Osteoblast (primary cell): ENCODE data around the gene BORCS5. TPM values are rescaled to one million over a fixed set of nuclear protein-coding genes. Genes with fewer than 3 reads are reported as not detected.

Experiments used
- DNase-seq: peaks from one replicate; pipeline ENCODE4 v3.0.0; 2011; ENCODE audit warnings: low spot score, mixed read lengths; ENCODE audit not compliant: insufficient read length; ENCODE audit errors: missing footprints
- H2AFZ ChIP-seq: 2 replicates; pipeline ENCODE4 v1.6.0; 2011; ENCODE audit warnings: mild to moderate bottlenecking, low read length
- H3K27ac ChIP-seq: 2 replicates; pipeline ENCODE4 v1.5.1; 2011; ENCODE audit warnings: mild to moderate bottlenecking, low read depth, low read length, moderate library complexity
- H3K27me3 ChIP-seq: 2 replicates; pipeline ENCODE4 v1.6.0; 2012; ENCODE audit warnings: mild to moderate bottlenecking, control low read depth, inconsistent platforms, low read length, moderate library complexity; ENCODE audit not compliant: insufficient read depth
- H3K36me3 ChIP-seq: 2 replicates; pipeline ENCODE4 v1.5.1; 2011; ENCODE audit warnings: mild to moderate bottlenecking, low read length, control low read depth, moderate library complexity; ENCODE audit not compliant: insufficient read depth
- H3K4me1 ChIP-seq: 2 replicates; pipeline ENCODE4 v1.5.1; 2011; ENCODE audit warnings: mild to moderate bottlenecking, low read length, control low read depth, moderate library complexity; ENCODE audit not compliant: insufficient read depth
- H3K4me2 ChIP-seq: 2 replicates; pipeline ENCODE4 v1.6.0; 2011; ENCODE audit warnings: mild to moderate bottlenecking, low read length; ENCODE audit not compliant: insufficient read depth
- H3K4me3 ChIP-seq: fragments of 200-600 bp; sonication (generic); 3 replicates; pipeline ENCODE4 v1.5.1; 2012; ENCODE audit warnings: mild to moderate bottlenecking, low read length, inconsistent platforms; ENCODE audit not compliant: insufficient read depth
- H3K79me2 ChIP-seq: 2 replicates; pipeline ENCODE4 v1.6.0; 2012; ENCODE audit warnings: mild to moderate bottlenecking, low read length, control low read depth, inconsistent platforms; ENCODE audit not compliant: insufficient read depth
- H3K9me3 ChIP-seq: 2 replicates; pipeline ENCODE4 v1.5.1; 2011; ENCODE audit warnings: low read depth, low read length, control low read depth
- H4K20me1 ChIP-seq: 2 replicates; pipeline ENCODE4 v1.6.0; 2012; ENCODE audit warnings: mild to moderate bottlenecking, low read length, control low read depth; ENCODE audit not compliant: insufficient read depth
- CTCF ChIP-seq: IDR thresholded peaks from 2 replicates; pipeline ENCODE4 v1.5.1; 2011; ENCODE audit warnings: mild to moderate bottlenecking, low read depth, low read length, moderate library complexity; ENCODE audit errors: extremely low read depth
- total RNA-seq: library from RNA; depleted of rRNA; stranded (reverse); fragments of >200 nt; gene quantifications from 2 replicates; pipeline ENCODE4 v1.2.3, GENCODE V29; 2012

Gene BORCS5
- total RNA-seq, 1 donor, result 14.8 TPM

GRCh38 chr12:12460935-12461922 lies 104.4 kb downstream of the BORCS5 start:
- Histone ChIP-seq H3K27ac (no peak overlapping the region), H3K4me2 (no peak overlapping the region), H3K9me3 (no peaks in the 10 kb centered on the region), H3K79me2 (no peaks in the 10 kb centered on the region), H3K4me1 (peaks cover 7% of the 10 kb centered on the region), H3K4me3 (no peak overlapping the region), H3K27me3 (no peaks in the 10 kb centered on the region), H3K36me3 (no peaks in the 10 kb centered on the region), H2AFZ (no peak overlapping the region), H4K20me1 (no peaks in the 10 kb centered on the region)
- no peak for DNase-seq
- no peak for TF ChIP-seq CTCF

- Histone ChIP-seq H4K20me1 (no peaks in the 10 kb centered on the region), H3K27ac (no peak overlapping the region), H3K27me3 (no peaks in the 10 kb centered on the region), H3K79me2 (no peaks in the 10 kb centered on the region), H2AFZ (no peak overlapping the region), H3K9me3 (no peaks in the 10 kb centered on the region), H3K36me3 (no peaks in the 10 kb centered on the region), H3K4me1 (peaks cover 2% of the 10 kb centered on the region), H3K4me2 (no peak overlapping the region), H3K4me3 (no peak overlapping the region)
- TF ChIP-seq CTCF, result no peak
- no peak for DNase-seq
These were observed 105.0 kb downstream of the BORCS5 start for GRCh38 chr12:12461923-12462315.

GRCh38 chr12:12465522-12465921 lies 108.6 kb downstream of the BORCS5 start:
- Histone ChIP-seq H3K27ac (no peak overlapping the region), H2AFZ (no peak overlapping the region), H3K4me2 (no peak overlapping the region), H3K4me3 (no peak overlapping the region), H4K20me1 (no peaks in the 10 kb centered on the region), H3K36me3 (no peaks in the 10 kb centered on the region), H3K79me2 (no peaks in the 10 kb centered on the region), H3K27me3 (no peaks in the 10 kb centered on the region), H3K9me3 (no peaks in the 10 kb centered on the region), H3K4me1 (peaks cover 9% of the 10 kb centered on the region)
- no peak for TF ChIP-seq CTCF
- DNase-seq, result no peak

- Histone ChIP-seq H3K4me1 (peaks cover 9% of the 10 kb centered on the region), H3K79me2 (no peaks in the 10 kb centered on the region), H3K27ac (no peak overlapping the region), H3K36me3 (no peaks in the 10 kb centered on the region), H3K4me2 (no peak overlapping the region), H3K27me3 (no peaks in the 10 kb centered on the region), H3K9me3 (no peaks in the 10 kb centered on the region), H3K4me3 (no peak overlapping the region), H2AFZ (no peak overlapping the region), H4K20me1 (no peaks in the 10 kb centered on the region)
- no peak for DNase-seq
- TF ChIP-seq CTCF, result no peak
These were observed 109.3 kb downstream of the BORCS5 start for GRCh38 chr12:12466157-12466556.
